Type B pancreatic cell (in vitro differentiated cells): Measurements from ENCODE around the gene SMAD5. TPM values are rescaled to one million over a fixed set of nuclear protein-coding genes. Genes with fewer than 3 reads are reported as not detected.
A peak's percentile ranks its signal among the peaks of the same experiment; 100 is the strongest.

ENCODE experiments used
- DNase-seq: peaks from one replicate; pipeline ENCODE4 v3.0.0; 2021; ENCODE audit warnings: mixed read lengths; ENCODE audit not compliant: unreplicated experiment; ENCODE audit errors: extremely low spot score
- H3K27ac Mint-ChIP-seq: 2 replicates; pipeline ENCODE4 v1.8.0; 2021; ENCODE audit warnings: mild to moderate bottlenecking, mixed read lengths
- H3K27me3 Mint-ChIP-seq: 2 replicates; pipeline ENCODE4 v1.8.0; 2021; ENCODE audit warnings: mixed read lengths
- H3K36me3 Mint-ChIP-seq: 2 replicates; pipeline ENCODE4 v1.8.0; 2021; ENCODE audit warnings: mixed read lengths
- H3K4me1 Mint-ChIP-seq: one replicate; pipeline ENCODE4 v1.8.0; 2021; ENCODE audit warnings: mixed read lengths; ENCODE audit not compliant: unreplicated experiment
- H3K4me3 Mint-ChIP-seq: 2 replicates; pipeline ENCODE4 v1.8.0; 2021; ENCODE audit warnings: mild to moderate bottlenecking, mixed read lengths
- H3K9me3 Mint-ChIP-seq: 2 replicates; pipeline ENCODE4 v1.8.0; 2021; ENCODE audit warnings: mixed read lengths
- long read RNA-seq: library from polyadenylated mRNA; unstranded; transcript quantifications from one replicate; pipeline ENCODE4 v2.0.0, GENCODE V29; 2020
- total RNA-seq: library from RNA; stranded (reverse); gene quantifications from 2 replicates; pipeline ENCODE4 v1.2.1, GENCODE V29; 2021; ENCODE audit warnings: low replicate concordance
- TF ChIP-seq, protein P1 (sequence below): fragments of 200-600 bp; sonication (generic); conservative IDR thresholded peaks from 2 replicates; pipeline ENCODE4 v1.5.0; 2021; ENCODE audit warnings: antibody characterized with exemption, mild to moderate bottlenecking

SMAD5 gene
- 69.1 and 80.0 TPM in 2 replicates for total RNA-seq
- long read RNA-seq, full-length matches to known transcripts = 18 of 42 reads
- long read RNA-seq, partial matches to known transcripts = 12 of 42 reads
- long read RNA-seq, other reads (novel, unspliced or antisense) = 12 of 42 reads

GRCh38 chr5:136132557-136133221 lies at the start of gene SMAD5:
Gene SMAD5 (plus strand): TSS chr5:136132845. CDS start chr5:136153761, 20,916 bp downstream.
- DNase-seq = peak; percentile 99
- peak within 1 kb of the TSS; percentile 99 for H3K4me3 Mint-ChIP-seq
- TF ChIP-seq, protein P1, sequence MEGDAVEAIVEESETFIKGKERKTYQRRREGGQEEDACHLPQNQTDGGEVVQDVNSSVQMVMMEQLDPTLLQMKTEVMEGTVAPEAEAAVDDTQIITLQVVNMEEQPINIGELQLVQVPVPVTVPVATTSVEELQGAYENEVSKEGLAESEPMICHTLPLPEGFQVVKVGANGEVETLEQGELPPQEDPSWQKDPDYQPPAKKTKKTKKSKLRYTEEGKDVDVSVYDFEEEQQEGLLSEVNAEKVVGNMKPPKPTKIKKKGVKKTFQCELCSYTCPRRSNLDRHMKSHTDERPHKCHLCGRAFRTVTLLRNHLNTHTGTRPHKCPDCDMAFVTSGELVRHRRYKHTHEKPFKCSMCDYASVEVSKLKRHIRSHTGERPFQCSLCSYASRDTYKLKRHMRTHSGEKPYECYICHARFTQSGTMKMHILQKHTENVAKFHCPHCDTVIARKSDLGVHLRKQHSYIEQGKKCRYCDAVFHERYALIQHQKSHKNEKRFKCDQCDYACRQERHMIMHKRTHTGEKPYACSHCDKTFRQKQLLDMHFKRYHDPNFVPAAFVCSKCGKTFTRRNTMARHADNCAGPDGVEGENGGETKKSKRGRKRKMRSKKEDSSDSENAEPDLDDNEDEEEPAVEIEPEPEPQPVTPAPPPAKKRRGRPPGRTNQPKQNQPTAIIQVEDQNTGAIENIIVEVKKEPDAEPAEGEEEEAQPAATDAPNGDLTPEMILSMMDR = no peak
- H3K4me1 Mint-ChIP-seq = peaks cover 25% of the 10 kb centered on the region
- no peaks in the 10 kb centered on the region for H3K9me3 Mint-ChIP-seq
- H3K27ac Mint-ChIP-seq = peak within 1 kb of the TSS; percentile 97
- H3K27me3 Mint-ChIP-seq = peaks cover 16% of the 10 kb centered on the region
- H3K36me3 Mint-ChIP-seq = peaks cover 4% of the 10 kb centered on the region

GRCh38 chr5:136084698-136085097 lies 47.9 kb upstream of the SMAD5 start:
- H3K36me3 Mint-ChIP-seq = no peaks in the 10 kb centered on the region
- no peak overlapping the region for H3K27ac Mint-ChIP-seq
- H3K9me3 Mint-ChIP-seq = no peaks in the 10 kb centered on the region
- no peak for DNase-seq
- H3K4me1 Mint-ChIP-seq = peaks cover 3% of the 10 kb centered on the region
- H3K27me3 Mint-ChIP-seq = peaks cover 20% of the 10 kb centered on the region
- H3K4me3 Mint-ChIP-seq = no peak overlapping the region
- TF ChIP-seq, protein P1 = no peak

DNA sequence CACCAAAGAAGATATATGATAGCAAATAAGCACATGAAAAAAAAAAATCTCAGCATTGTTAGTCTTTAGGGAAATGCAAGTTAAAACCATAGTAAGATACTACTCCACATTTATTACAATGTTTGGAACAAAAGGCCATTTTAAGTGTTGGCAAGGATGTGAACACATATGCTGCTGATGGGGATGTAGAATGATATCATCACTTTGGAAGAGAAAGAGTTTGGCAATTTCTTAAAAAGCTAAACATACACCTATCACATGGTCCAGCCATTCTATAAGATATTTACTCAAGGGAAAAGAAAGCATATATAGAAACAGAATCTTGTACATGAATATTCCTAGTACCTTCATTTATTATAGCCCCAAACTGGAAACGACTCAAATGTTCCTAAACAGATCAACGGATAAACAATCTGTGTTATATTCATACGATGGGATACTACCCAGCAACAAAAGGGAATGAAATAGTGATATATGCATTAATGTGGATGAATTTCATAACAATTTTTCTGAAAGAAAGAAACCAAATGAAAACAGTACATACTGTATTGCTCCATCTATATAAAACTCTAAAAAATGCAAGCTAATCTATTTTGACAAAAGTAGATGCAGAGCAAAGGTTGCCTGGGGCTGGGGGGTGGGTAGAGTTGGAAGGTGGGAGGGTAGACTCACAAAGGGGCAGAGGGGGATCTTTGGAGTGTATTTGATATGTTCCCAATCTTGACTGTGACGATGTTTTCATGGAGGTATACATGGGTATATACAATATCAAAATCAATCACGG lies 45.7 kb upstream of the SMAD5 start:
- Mint-ChIP-seq H3K9me3 (no peaks in the 10 kb centered on the region), H3K27me3 (peaks cover 6% of the 10 kb centered on the region), H3K4me3 (no peak overlapping the region), H3K27ac (no peak overlapping the region), H3K36me3 (no peaks in the 10 kb centered on the region), H3K4me1 (peaks cover 7% of the 10 kb centered on the region)
- no peak for DNase-seq
- TF ChIP-seq, protein P1 = no peak

GRCh38 chr5:136087961-136088871 lies 44.4 kb upstream of the SMAD5 start:
- Mint-ChIP-seq H3K27ac (no peak overlapping the region), H3K9me3 (no peaks in the 10 kb centered on the region), H3K4me1 (peaks cover 7% of the 10 kb centered on the region), H3K27me3 (peaks cover 6% of the 10 kb centered on the region), H3K4me3 (no peak overlapping the region), H3K36me3 (no peaks in the 10 kb centered on the region)
- TF ChIP-seq, protein P1 = no peak
- DNase-seq = no peak

GRCh38 chr5:136089791-136090190 lies 42.9 kb upstream of the SMAD5 start:
- Mint-ChIP-seq H3K27me3 (peaks cover 6% of the 10 kb centered on the region), H3K4me3 (no peak overlapping the region), H3K9me3 (no peaks in the 10 kb centered on the region), H3K4me1 (peaks cover 7% of the 10 kb centered on the region), H3K27ac (no peak overlapping the region), H3K36me3 (no peaks in the 10 kb centered on the region)
- TF ChIP-seq, protein P1 = no peak
- DNase-seq = no peak
